ENCODE measurements around the gene PTPRN2.

PTPRN2 gene

DNA sequence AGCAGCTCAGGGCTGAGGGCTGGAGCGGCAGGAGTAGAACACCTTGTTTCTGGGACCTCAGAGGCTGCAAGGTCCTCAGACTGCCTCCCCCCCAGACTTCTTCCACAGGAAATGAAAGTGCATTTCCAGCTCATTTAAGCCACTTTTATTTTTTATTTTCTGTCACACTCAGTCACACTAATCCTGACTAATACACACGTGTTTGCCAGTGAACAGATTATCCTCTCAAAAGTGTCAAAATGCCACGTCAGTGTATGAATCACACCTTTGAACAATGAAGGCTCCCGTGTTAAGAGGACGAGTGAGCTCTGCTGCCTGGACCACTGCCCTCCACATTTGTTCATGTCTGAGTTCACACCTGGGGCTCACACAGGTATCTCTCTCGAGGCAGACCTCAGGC, 762.3 kb downstream of the PTPRN2 start:
- no peak for DNase-seq

DNA sequence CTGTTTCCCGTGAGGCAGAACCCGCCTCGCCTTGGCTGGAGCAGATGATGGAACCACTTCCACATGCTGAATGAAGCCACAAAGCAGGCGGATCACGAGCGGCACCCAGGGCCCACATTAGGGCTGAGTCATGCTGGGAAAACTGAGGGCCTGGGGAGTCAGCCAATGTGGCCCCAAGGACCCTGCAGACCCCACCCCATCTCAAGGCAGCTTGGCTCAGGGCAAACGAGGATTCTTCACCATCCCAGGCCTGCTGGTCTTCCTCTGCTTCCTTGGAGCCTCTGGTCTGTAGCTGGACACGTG, 762.9 kb downstream of the PTPRN2 start:
- DNase-seq: no peak

DNA sequence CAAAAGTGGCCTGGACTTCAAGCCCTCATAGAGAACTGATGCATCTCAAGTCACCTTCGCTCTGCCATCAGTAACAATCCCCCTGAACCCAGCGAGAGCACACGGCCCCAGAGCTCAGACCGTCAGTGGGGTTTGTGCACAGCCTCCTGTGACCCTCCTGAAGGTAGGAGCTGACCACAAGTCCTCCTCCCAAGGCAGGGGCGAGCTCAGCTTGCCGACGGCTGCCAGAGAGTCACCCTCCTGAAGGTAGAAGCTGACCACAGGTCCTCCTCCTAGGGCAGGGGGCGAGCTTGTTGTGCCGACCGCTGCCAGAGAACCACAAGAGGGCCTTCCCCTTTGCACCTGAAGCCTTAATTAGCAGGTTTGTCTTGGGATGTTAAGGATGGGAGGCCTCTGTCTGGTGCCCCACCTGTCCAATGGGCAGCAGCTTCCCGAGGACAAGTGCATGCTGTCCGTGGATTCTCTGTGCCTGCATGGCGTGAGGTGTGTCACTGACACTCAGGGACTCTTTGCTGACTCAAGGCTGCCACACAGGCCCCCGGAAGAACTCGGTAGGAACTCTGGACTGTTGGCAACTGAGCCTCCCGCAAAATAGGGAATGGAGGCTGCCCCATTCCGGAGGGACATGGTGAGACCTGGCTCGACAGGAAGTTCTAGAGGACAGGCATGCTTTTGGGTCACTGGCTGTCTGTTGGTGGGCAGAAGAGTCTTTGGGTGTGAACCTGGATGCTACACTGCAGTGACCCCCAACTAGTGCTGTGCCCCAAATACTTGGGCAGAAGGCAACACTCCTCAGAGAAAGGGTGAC, 763.4 kb downstream of the PTPRN2 start:
- no peak for DNase-seq

DNA sequence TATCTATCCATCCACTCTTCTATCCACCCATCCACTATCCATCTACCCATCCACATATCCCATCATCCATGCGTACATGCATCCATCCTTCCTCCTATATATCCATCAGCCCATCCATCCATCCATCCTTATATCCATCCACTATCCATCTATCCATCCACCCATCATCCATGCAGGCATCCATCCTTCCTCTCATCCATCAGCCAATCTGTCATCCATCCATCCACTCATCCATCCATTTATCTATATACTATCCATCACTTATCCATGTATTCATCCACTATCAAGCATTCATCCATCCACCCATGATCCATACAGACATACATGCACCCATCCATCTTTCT, 765.0 kb downstream of the PTPRN2 start:
- no peak for DNase-seq

DNA sequence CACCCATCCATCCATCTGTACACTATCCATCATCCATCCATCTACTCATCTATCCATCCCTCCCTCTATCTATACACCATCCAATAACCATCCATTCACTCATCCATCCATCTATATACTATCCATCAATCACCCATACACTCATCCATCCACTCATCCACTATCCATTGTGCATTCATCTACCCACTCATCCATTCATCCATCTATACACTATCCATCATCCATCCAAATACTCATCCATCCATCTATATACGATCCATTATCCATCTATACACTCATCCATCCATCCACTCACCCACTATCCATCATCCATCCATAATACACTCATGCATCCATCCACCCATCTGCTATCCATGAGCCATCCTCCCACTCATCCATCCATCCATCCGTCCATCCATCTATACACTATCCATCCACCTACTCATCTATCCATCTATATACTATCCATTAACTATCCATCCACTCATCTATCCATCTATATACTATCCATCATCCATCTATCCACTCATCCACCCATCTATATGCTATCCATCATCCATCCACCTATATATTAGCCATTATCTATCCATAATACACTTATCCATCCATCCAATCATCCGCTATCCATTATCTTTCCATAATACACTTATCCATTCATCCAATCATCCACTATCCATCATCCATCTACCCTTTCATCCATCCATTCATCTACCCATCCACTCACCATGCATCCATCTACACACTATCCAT, 765.5 kb downstream of the PTPRN2 start:
- DNase-seq: no peak

DNA sequence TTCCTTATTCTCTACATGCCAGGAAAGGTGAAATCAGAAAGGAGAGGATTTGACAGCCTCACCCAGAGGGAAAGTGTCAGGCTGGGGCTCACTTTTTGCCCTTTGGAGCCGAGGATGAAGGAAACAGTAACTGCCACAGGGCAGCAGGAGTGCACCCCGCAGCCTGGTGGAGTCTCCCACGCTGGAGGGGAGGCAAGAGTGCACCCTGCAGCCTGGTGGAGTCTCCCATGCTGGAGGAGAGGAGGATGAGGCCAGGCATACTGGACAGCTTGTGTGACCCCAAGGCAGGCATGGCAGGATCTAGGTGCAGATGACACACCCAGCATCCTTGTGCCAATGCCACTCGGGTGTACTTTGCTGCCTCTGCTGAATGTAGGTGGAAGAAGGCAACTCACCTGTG, 766.8 kb downstream of the PTPRN2 start:
- DNase-seq: no peak

DNA sequence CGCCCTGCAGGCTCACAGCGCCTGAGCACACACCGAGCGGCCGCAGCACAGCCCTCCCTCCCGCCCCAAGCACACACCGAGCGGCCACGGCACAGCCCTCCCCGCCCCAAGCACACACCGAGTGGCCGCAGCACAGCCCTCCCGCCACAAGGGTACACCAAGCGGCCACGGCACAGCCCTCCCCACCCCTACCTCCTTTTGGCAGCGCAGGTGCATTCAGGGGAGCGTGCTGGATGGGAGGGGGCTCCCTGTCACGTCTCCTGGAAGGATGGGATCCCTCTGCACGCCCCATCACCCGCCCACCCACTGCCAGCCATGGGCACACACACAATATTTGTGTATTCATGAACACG, 768.2 kb downstream of the PTPRN2 start:
- no peak for DNase-seq

DNA sequence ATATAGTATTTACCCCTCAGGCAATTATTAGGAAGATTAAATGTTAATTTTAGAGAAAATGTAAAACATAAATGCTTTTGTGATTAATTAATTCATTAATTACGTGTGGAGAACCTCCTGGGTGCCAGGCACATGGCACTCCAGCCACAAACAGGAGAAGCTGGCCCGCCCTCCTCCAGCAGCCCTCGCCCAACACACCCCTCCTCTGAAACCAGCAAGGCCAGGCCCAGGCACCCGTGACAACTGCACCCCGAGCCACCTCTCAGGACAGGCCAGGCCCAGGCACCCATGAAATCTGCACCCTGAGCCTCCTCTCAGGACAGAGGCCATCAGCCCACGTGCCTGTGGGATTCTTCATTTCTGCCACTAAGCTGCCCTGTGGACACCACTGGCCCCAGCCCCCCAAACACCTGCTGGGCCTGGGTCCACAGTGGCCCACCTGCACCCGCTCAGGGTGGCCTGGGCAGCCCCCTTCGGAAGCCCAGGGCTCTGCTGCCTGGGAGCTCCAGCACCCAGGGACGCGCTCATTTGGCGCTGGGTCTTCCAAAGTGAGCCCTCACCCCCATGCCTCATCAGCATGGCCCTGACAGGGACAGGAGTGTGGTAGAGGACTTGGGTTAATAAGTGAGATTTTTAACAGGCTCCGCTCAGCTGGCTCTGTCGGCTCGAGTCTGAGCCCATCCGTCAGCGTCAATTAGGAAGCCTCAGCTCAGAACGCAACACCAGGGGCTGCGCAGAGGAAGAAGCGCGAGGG, 768.7 kb downstream of the PTPRN2 start:
- no peak for DNase-seq

DNA sequence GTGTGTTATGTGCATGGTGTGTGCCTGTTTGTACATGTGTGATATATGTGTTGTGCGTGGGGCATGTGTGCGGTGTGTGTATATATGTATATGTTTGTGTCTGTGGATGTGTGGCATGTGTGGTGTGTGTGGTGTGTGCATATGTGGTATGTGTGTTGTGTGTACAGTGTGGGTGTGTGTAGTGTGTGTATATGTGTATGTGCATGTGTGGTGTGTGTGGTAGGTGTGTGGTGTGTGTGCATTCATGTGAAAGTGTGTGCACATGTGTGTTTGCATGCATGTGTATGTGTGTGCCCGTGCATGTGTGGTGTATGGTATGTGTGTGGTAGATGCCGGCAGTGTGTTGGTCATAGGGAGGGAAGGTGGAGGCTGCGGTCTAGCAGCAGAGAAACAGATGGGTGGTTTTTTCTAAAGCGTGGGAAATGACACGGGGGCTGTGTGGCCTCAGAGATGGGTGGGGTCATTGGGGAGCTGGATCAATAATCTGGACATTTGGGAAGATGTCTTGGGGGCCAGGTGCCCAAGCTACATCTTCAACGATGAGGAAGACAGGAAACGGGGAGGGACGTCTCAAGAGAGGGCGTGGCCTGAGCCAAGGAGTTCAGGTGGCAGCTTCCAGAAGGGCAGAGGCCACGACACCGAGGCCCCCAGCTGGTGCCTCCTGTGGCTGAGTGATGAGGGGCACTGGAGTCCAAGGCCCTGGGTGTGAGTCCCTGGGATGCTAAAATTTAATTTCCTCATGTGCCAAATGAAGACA, 769.5 kb downstream of the PTPRN2 start:
- DNase-seq: no peak

DNA sequence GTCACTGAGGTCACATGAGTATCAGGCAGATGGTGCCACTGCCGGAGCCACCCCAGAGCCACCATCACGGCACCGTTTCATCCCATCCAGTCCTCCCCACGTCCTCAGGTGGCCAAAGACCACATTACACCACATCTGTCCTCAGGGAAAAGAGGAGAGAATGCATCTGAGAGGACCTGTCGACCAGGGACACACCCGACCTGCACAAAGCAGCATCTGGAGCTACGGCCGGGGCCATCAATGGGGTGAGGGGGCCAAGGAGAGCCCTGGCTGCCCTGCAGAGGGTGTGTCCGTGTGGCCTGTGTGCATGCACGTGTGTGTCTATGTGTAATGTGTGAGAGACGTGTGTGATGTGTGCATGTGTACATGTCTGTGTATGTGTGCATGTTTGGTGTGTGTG, 770.2 kb downstream of the PTPRN2 start:
- no peak for DNase-seq

DNA sequence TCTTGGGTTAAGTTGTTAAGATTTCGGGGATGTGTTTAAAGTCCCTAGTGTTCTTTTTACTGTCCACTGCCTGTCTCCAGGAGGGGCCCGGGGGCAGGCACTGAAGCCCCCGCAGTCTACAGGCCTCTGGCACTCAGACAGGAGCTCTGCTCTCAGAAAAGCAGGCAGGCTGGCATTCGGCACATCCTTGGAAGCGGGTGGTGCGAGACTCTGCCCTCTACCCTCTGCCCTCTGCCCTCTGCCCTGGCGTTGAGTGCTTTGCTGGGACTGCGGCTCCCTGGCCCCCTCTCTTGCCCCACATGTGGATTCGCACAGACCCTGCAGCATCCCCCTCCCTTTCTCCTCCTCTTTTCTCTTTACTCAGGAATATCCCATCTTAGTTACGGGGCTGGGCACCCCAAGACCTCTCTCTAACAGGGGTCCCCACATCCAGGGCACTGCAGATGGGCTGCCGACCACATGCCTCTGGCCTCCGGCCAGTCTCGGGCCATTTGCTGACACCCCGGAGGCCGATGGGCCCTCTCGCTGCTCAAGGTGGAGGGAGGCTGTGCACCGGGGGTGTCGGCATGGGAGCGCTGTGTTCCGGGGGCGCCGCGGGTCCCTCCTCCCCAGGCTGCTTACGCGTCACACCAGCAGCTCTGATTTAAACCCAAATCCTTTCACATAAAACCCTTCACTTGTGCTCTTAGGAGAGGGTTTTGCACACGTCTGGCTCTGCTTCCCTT, 770.9 kb downstream of the PTPRN2 start:
- no peak for DNase-seq

DNA sequence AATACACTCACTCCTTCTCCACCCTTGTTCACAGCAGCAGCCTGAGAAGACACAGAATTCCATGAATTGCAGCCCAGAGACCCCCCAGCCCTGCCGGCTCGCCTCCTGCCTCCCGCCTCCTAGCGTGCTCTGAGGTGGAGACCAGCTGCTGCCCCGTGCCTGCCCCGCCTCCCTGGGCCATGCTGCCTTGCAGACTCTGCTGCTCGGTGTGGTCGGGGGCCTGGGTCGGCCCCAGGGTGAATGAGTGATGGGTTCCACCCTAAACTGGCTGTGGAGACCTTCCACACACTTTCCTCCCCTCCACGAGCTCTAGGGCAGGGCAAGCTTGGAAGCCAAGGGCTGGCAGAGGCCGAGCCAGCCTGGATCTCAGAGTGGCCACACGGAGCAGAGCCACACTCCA, 771.5 kb downstream of the PTPRN2 start:
- no peak for DNase-seq

DNA sequence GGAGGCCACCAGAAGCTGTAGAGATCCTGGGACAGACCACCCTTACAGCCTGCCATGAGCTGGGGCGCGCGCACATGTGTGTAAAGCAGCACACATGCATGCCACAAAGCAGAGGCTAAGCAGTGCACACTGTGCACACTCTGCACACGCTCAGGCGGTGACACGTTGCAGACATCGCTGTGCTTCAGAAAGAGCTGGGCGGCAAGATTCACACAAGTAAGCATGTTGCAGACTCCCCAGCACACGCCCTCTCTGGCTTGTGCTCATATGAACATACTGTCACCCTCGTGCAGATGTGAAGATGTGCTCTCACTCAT, 772.0 kb downstream of the PTPRN2 start:
- no peak for DNase-seq

DNA sequence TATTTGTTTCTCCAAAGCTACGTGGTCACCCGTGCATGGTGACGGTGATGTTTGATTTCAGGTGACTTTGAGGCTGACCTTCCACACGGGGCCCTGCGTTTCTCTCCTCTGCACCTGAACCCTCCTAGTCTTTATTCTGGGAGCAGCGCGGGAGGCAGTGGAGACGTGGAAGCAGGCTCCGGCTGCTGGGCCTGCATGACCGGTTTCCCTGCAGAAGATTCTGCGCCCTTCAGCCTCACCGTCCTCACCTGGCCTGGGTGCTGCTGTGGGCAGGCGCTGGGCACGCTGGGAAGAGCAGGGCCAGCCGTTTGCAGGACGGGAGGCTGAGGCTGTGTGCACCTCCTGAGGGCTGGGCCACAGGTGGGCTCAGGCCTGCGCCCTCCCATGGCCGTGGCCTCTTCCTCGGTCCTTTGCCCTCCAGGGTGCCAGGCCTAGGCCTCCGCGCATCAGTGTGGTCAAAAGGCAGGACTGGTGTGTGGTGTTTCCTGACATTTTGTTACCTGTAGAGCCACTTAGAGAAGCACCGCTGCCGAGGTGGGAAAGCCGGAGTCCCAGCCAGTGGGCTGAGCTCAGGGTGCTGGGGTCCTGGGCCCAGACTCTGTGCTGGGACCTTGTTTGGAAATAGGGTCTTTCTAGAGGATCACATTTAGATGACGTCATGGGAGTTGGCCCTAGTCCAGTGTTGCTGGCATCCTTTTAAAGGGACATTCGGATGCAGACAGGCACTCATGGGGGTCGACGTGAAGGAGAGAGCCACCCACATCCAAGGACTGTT, 772.5 kb downstream of the PTPRN2 start:
- DNase-seq: no peak

DNA sequence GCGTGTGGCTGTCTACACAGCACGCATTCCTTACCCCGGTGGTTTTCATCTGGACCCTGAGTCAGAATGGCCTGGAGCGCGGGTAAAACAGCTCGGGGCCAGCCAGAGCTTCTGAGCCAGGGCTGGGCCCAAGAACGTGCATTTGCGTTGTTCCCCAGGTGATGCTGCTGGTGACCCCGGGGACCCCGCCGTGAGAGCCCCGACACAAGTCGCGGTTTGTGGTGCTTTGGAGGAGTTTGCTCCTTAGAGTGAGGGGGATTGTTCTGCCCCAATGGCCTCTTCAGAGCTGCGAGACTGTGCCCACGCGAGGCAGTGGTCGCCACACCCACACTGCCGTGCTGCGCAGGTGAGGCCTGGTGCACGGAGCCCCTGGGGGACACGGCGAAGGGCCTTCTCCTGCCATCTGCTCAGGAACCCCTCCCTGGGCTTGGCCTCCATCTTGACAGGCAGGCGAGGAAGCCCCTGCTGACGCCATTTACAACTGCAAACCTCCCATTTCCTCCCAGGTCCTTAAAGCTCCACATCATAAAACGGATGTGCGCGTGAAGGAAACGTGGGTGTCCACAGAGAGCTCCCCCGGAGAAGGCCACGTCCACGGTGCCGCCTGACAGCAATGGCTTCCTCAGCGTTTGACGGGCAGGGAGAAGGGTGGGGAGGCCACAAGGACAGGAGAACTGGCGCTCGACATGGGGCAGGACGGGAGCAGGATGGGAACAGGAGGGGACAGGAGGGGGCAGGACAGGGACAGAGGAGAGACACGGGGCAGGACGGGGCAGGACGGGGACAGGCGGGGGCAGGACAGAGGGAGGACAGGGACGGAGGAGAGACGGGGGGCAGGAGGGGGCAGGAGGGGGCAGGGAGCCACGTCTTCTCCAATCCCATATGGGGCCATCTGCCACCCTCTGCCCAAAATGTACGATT, 773.6 kb downstream of the PTPRN2 start:
- no peak for DNase-seq

DNA sequence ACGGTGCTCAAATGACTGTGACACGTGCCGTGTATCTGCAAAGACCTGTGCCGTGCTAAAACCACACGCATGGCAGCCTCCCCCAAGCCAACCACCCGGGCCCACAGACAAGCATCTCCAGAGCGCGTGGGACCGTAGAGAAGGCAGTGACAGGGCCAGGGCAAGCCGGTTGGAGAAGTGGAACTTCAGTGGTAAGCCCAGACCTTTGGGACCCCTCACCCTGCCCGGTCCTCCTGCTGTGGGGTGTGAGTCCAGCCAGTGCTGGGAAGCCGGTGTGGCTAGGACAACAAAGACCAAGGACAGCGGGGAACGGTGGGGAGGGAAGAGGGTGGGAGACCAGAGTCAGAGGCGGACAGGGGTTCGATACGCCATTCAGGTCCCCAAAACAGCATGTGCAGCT, 774.6 kb downstream of the PTPRN2 start:
- no peak for DNase-seq

DNA sequence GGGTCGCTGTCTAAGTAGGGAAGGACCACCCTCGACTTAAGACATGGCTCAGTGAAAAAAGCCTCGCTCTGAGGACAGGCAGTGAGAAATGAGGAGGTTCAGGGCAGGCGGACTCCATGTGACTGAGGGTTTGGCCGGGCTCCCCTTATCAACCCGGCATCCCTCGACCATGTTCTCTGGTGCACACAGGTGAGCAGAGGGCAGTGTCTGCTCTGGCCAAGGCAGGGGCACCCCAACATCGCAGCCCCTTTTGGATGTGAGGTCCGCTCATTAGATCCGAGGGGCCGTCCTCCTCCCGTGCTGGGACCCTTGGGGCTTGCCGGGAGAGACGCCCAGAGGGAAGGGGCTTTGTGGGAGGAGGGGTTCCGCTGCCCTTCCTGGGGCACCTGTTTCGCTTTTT, 775.7 kb downstream of the PTPRN2 start:
- no peak for DNase-seq

DNA sequence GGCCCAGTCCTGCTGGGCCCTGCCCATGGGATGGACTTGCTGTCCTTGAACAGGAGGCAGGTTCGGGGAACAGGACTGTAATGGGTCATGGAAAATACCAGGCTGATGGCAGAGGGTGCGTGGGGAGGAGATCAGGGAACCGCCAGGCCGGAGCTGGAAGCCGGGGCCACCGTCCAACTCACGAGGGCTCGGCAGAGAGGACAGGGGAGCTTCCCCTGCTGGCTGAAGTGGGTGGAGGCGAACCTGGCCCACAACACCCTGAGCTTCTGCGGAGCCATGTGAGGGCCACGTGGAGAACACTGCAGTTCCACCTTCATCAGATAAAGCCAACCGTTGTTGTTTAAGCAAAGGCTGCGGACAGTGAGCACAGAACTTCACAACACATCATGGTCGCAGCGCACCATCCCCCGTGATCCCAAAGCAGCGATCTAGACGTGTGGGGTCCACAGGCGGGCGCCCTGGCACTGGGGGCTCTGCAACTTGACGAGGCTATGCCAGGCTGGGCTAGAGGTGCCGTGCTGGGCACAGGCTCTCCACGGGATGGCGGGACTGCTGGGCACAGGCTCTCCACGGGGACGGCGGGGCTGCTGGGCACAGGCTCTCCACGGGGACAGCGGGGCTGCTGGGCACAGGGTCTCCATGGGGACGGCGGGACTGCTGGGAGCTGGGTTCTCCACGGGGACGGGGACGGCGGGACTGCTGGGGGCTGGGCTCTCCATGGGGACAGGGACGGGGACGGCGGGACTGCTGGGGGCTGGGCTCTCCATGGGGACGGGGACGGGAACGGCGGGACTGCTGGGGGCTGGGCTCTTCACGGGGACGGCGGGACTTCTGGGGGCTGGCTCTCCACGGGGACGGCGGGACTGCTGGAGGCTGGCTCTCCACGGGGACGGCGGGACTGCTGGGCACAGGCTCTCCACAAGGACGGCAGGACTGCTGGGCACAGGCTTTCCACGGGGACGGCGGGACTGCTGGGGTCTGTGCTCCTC, 777.5 kb downstream of the PTPRN2 start:
- DNase-seq: no peak

DNA sequence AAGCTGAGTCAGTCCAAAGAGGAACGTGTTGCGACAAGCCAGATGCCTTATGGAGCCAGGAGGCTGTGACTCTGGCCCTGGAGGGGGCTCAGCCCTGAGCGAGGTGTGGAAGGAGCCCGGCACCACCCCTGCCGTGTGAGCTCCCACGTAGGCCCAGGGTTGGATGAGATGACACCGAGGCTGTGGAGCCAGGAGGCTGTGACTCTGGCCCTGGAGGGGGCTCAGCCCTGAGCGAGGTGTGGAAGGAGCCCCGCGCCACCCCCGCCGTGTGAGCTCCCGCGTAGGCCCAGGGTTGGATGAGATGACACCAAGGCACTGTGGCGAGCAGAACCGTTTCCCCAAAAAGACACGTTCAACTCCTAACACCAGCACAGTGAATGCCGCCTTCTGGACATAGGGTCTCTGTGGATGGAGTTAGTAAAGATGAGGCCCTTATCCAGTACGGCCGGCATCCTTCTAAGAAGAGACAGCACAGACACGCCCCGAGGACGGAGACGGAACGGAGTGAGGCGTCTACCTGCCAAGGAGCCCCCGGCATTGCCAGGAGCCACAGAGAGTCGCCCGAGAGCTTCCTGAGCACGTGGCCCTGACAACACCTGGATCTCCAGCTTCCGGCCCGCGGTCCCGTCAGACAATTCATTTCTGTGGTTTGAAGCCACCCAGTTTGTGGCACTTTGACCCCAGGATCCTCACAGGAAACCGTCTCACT, 778.3 kb downstream of the PTPRN2 start:
- DNase-seq: no peak

All from NCI-H2171 (cell line).